Measurements from ENCODE around the gene EFCAB8. TPM values are rescaled to one million over a fixed set of nuclear protein-coding genes. Genes with fewer than 3 reads are reported as not detected.
"Not testable (repeated sequence)": the region's sequence is repeated elsewhere in the genome, so short reads cannot be mapped to it uniquely, and the experiment has no call there.

EFCAB8 gene
- total RNA-seq, 2 donors from 2014 or later = 0.78 to 3.1 TPM

DNA sequence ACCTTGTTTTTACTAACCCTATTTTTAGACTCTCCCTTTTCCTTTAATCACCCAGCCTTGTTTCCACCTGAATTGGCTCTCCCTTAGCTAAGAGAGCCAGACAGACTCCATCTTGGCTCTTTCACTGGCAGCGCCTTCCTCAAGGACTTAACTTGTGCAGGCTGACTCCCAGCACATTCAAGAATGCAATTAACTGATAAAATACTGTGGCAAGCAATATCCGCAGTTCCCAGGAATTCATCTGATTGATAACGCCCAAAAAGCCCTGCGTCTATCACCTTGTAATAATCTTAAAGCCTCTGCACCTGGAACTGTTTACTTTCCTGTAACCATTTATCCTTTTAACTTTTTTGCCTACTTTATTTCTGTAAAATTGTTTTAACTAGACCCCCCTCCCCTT, 116.4 kb downstream of the EFCAB8 start:
- ATAC-seq; DNase-seq (ENCODE audit: low spot score); H3K36me3 Mint-ChIP-seq; H3K4me3 Mint-ChIP-seq; H3K9me3 Mint-ChIP-seq; H3K27me3 Mint-ChIP-seq: not testable (repeated sequence)
- peak overlapping the region in 1 of 2 donors; percentile 7 for H3K27ac Mint-ChIP-seq
- H3K4me1 Mint-ChIP-seq (ENCODE audit: low read depth in 2 of 2) = peaks cover 7 to 12% of the 10 kb centered on the region in 2 donors

DNA sequence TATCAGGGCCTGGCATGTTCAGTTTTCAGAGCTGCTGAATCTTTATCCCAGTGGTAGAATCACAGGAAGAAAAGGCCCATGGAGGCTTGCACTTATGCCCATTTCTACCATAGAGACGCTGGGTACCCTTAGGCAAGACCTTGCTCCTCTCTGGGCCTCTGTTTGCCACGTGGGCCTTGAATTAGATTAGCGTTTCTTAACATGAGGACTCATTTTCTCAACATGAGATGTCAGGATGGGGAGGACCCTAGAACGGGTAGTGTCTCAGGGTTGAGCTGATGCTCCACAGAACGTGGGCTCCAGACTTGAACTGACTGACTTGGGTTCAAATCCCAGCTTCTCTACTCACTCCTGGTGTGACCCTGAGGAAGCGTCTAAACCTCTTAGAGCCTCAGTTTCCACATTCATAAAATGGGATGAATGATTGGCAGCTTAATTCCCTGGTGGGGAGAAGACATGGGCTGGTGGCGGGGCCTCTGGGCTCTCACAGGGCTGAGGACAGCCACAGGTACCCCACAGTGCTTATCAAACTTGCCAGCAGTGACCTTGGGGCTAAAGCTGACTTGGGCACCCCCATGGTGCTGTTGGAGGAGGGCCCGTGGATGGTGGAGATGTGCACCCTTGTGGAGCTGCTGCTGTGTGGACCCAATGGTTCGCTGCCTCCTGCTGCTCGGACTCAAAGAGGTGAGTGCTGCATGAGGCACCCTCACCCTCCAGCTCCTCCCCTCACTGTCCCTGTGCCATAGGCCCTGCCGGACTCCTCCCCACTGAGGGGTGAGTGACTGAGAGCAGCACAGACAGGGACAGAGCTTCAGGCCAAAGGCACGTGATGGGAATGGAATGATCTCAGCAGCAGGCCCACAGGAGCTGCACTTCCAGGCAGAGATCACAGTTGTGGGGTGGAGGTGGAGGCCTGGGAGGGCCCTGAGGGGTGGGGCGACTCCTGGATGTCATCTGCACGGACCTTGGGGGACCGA, 117.3 kb downstream of the EFCAB8 start:
- Mint-ChIP-seq H3K36me3 (no peaks in the 10 kb centered on the region), H3K27ac (peak overlapping the region in 1 of 2 donors; percentile 50), H3K4me3 (no peak overlapping the region), H3K27me3 (no peaks in the 10 kb centered on the region), H3K4me1 (ENCODE audit: low read depth in 2 of 2) (peaks cover 7 to 12% of the 10 kb centered on the region in 2 donors), H3K9me3 (no peaks in the 10 kb centered on the region)
- no peak for ATAC-seq
- DNase-seq (ENCODE audit: low spot score) = peak; percentile 48

DNA sequence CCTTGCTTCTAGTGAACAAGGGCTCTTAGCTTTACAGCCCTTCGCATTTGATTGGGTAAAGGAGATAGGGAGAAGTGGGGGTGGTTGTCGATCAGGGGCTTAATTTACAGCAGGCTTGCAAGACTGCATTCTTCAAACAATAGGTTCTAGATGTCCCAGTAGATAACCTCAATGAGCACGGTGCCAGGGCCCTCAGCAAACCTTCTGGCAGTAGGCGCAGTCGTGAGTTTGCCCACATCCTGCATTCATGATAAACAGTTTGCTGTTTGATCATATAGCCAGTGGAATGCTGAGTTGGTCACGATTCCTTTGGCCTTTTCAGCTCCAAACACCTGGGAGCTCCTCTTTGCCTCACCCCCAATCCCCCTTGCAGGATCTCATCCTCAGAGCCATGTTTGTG, 118.0 kb downstream of the EFCAB8 start:
- H3K9me3 Mint-ChIP-seq = no peaks in the 10 kb centered on the region
- ATAC-seq (no peak), DNase-seq (ENCODE audit: low spot score) (no peak)
- H3K27me3 Mint-ChIP-seq = no peaks in the 10 kb centered on the region
- H3K36me3 Mint-ChIP-seq = no peaks in the 10 kb centered on the region
- H3K4me3 Mint-ChIP-seq = no peak overlapping the region
- peak overlapping the region in 1 of 2 donors; percentile 50 for H3K27ac Mint-ChIP-seq
- H3K4me1 Mint-ChIP-seq (ENCODE audit: low read depth in 2 of 2) = peaks cover 7 to 12% of the 10 kb centered on the region in 2 donors

DNA sequence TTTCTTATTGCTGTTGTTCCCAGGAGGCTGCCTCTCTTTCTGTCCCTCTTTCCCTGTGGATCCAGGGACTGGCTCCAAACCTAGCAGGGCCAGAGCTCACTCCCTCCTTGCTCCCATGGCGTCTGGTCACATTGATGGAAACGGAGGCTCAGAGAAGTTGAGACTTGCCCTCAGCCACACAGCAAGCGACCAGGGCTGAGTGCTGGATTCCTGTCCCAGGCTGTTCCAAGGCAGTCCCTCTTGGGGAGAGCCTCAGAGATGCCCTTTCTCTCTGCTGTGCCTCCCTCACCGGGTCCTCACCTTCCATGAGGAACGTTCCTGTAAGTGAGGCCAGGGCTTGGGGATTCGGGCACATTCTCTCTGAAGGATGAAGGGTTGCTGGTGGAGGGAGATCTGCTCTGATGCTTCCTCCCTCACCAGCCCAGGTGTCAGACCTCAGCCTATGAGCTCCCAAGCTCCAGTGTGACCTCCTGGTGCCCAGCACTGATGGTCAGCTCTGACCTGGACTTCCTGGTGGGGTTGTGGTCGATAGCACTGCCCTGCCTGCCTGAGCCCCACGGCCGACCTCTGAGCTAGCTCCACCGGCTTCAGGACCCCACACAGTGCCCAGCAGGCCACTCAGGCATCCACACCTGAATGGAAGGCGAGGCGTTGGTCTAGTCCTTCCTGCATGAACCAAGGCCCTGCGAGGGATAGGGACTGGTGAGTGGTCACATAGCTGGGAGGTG, 118.7 kb downstream of the EFCAB8 start:
- DNase-seq (ENCODE audit: low spot score) = peak; percentile 37
- Mint-ChIP-seq H3K4me3 (no peak overlapping the region), H3K27ac (no peak overlapping the region), H3K36me3 (no peaks in the 10 kb centered on the region), H3K4me1 (ENCODE audit: low read depth in 2 of 2) (peaks cover 7 to 12% of the 10 kb centered on the region in 2 donors), H3K9me3 (no peaks in the 10 kb centered on the region), H3K27me3 (no peaks in the 10 kb centered on the region)
- no peak for ATAC-seq

DNA sequence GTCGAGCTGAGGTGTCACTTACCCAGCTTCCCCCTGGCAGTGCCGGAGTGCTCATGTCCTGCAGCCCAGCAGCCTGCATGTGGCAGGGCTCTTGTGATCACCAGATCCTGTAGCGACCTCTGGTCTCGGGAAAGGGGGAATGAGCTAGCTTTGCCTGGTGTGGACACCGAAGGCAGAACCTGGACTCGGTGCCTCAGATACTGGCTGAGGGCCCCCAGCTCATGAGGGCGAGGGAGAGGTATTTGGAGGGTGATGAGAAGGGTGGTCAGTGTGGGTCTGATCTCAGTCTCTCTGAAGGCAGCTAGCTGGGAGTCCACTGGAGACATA, 119.2 kb downstream of the EFCAB8 start:
- H3K36me3 Mint-ChIP-seq = no peaks in the 10 kb centered on the region
- H3K9me3 Mint-ChIP-seq = no peaks in the 10 kb centered on the region
- DNase-seq (ENCODE audit: low spot score) (no peak), ATAC-seq (peak in 1 of 2 donors; percentile 17)
- H3K27me3 Mint-ChIP-seq = no peaks in the 10 kb centered on the region
- H3K4me3 Mint-ChIP-seq = no peak overlapping the region
- peaks cover 7 to 12% of the 10 kb centered on the region in 2 donors for H3K4me1 Mint-ChIP-seq (ENCODE audit: low read depth in 2 of 2)
- H3K27ac Mint-ChIP-seq = no peak overlapping the region

DNA sequence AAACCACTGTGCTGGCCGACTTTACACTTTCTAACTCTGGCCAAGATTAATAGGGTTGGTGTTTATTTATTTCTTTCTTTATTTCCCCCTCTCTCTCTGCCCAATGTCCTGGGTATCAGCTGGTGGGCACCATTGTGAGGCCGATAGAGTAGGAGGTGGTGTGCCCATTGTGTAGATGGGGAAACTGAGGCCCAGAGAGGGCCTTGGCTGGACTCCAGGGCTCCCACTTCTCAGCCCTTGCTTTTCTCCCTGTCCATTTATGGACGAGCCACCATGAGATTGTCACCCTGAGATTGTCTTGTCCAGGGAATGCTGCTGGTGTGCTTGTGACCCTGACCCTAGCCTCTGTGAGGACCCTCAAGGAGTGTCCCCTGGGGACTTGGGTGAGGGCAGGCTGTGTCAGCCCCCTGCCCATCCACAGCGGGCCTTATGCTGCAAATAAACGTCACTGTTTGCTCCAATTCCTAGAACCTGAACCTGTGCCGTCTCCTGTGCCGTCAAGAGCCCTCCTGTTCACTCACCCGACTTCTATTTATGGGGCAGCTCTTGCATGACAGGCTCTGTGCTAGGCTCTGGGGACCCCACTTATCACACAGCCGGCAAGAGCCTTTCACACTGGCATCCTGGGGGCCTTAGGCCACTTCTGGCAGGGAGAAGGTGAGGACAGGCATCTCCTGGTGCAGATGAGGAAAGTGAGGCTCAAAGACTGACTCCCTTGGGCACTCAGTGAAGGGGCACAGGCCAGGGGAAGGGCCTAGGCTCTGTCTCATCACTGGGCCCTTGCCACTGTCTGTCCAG, 120.7 kb downstream of the EFCAB8 start:
- no peaks in the 10 kb centered on the region for H3K36me3 Mint-ChIP-seq
- no peaks in the 10 kb centered on the region for H3K27me3 Mint-ChIP-seq
- H3K4me3 Mint-ChIP-seq = no peak overlapping the region
- ATAC-seq = no peak
- peak; percentile 42 for DNase-seq (ENCODE audit: low spot score)
- H3K27ac Mint-ChIP-seq = no peak overlapping the region
- no peaks in the 10 kb centered on the region for H3K9me3 Mint-ChIP-seq
- H3K4me1 Mint-ChIP-seq (ENCODE audit: low read depth in 2 of 2) = peaks cover 7 to 12% of the 10 kb centered on the region in 2 donors

DNA sequence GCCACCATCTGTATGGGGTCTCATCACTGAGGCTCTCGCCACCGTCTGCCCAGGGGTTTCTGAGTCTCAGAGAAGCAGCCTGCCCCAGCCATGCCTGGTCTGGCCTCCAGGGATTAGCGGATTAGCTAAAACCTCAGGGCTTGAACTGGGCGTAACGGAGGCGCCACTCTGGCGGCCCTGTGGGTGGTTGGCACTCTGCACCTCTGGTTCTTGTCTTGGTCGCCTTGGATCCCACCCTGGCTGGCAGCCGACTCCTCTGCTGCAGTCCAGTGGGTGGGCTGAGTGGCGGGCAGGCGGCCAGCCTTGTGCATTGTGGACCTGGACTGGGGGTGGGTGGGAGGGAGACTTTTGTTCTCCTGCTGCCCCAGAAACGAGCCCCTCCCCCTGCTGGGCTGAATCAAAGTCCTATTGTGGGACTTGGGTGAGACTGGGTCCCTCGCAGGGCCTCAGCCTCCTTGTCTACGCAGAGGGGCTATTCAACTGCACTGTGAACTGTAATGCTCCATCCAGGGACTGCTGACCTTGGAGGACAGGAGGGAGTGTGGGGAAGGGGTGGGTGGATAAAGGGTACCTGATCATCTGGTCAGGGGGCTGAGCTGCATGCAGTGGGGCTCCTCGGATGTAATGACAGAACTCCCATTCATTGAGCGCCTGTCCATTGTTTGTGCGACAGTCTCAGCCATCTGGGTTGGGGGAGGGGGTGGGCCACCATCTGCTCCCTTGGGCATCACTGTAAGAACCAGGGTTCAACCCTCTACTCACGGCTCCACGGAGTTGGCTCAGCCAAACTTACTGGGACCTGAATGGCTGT, 121.6 kb downstream of the EFCAB8 start:
- Mint-ChIP-seq H3K4me3 (no peak overlapping the region), H3K9me3 (no peaks in the 10 kb centered on the region), H3K27me3 (no peaks in the 10 kb centered on the region), H3K27ac (no peak overlapping the region), H3K4me1 (ENCODE audit: low read depth in 2 of 2) (peaks cover 0 to 7% of the 10 kb centered on the region in 2 donors), H3K36me3 (no peaks in the 10 kb centered on the region)
- no peak for ATAC-seq
- peak; percentile 57 for DNase-seq (ENCODE audit: low spot score)

DNA sequence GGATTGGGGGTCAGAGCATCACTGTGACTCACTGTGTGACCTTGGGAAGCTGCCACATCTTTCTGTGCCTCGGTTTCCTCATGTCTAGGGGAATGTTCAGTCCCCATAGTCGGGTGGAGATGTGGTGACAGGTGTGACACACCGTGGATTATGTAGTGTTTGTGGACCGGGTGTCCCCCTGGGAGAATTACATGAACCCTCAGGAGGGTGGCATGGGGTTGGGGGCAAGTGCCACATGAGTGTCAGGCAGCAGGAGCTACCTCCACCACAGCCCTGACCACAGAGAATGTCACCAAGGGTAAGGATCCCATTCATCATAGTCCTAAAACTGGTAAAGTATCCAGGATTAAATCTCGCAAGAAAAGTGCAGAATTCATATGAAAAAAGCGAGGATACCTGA, 122.3 kb downstream of the EFCAB8 start:
- Mint-ChIP-seq H3K27ac (peak overlapping the region in 1 of 2 donors; percentile 47), H3K36me3 (no peaks in the 10 kb centered on the region), H3K4me3 (no peak overlapping the region), H3K4me1 (ENCODE audit: low read depth in 2 of 2) (peaks cover 0 to 7% of the 10 kb centered on the region in 2 donors), H3K9me3 (no peaks in the 10 kb centered on the region), H3K27me3 (no peaks in the 10 kb centered on the region)
- ATAC-seq (no peak), DNase-seq (ENCODE audit: low spot score) (peak; percentile 26)

DNA sequence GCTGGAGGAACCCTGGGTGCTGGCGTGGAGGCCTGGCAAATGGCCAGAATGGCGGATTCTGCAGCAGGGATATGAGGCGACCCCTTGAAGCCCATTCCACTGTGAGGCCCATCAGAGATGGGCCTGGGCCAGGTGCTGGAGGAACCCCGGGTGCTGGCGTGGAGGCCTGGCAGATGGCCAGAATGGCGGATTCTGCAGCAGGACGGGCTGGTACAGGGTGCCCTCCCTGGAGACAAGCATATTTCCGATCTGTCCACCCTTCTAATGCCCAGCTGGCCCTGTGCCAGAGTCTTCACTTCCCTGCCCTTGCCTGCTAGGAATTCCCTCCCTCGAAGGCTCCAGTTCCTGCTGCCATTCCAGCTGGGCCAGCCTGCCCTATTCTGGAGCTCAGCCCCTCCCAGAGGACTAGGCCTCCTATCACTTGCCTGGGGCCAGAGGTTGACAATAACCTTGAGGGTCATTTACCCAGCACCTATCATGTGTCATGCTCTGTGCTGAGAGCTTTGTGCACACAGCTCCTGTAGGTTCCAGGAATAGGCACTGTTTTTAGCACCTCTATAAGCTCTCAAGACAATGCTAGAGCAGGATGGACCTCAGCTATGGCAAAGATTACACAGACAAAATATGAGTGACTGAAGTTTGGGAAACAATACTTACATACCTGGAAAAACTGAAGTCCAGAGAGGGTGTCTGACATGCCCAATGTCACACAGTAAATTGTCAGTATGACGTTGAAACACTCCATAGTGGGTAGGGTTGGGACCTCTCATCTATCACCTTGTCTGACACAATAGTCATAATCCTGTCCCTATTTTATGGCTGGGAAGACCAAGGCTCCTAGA, 124.1 kb downstream of the EFCAB8 start:
- Mint-ChIP-seq H3K4me1 (ENCODE audit: low read depth in 2 of 2) (no peaks in the 10 kb centered on the region), H3K27me3 (no peaks in the 10 kb centered on the region), H3K9me3 (no peaks in the 10 kb centered on the region), H3K4me3 (no peak overlapping the region), H3K27ac (peak overlapping the region in 1 of 2 donors; percentile 63), H3K36me3 (no peaks in the 10 kb centered on the region)
- no peak for DNase-seq (ENCODE audit: low spot score)
- ATAC-seq = no peak

DNA sequence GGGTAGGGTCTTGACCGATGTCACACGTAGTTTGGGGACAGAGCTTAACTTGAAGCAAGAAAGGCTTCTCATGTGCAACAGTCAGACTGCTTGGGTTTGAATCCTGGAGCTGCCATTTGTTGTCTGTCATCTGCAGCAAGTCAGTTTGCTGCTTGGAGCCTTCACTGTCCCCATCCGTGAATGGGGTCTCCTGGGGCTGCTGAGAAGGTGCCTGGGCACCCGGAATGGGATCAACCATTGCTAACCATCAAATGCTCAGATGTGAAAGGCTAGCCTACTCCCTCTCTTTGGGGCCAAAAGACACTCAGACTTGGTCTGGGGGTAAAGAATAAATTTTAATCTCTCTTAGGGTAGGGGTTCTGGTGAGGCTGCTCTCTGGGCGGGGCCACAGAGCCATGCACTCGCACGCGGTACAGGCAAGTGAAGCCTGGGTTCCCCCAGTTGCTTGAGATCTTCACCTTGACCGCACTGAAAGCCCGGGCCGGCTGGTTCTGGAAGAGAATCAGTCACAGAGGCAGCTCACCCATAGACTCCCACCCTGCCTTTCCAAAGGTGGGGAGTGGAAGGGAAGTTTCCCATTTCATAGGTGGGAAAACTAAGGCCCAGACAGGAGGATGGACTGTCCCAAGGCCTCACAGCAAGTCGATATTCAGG, 124.9 kb downstream of the EFCAB8 start:
- DNase-seq (ENCODE audit: low spot score) = no peak
- H3K36me3 Mint-ChIP-seq = no peaks in the 10 kb centered on the region
- H3K4me3 Mint-ChIP-seq = no peak overlapping the region
- H3K9me3 Mint-ChIP-seq = no peaks in the 10 kb centered on the region
- ATAC-seq = no peak
- no peaks in the 10 kb centered on the region for H3K27me3 Mint-ChIP-seq
- H3K4me1 Mint-ChIP-seq (ENCODE audit: low read depth in 2 of 2) = no peaks in the 10 kb centered on the region
- H3K27ac Mint-ChIP-seq = no peak overlapping the region

DNA sequence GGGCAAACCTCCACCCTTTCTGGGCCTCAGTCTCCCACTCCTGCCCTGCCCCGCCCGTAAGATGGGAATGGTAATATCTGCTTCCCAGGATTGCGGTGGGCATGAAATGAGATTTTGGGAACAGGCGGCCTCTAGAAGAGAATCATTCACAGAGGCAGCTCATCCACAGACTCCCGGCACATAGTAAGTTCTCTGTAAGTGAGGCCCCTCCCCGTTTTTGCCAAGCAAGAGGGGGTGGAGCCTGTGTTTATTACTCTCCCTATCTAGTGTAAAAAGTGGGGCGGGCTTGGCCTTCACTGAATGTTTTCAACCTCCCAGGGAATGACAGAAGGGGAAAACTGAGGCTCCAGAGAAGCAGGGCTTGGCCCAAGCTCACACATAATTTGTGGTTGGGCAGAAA, 125.5 kb downstream of the EFCAB8 start:
- Mint-ChIP-seq H3K36me3 (no peaks in the 10 kb centered on the region), H3K4me3 (no peak overlapping the region), H3K27me3 (no peaks in the 10 kb centered on the region), H3K9me3 (no peaks in the 10 kb centered on the region), H3K4me1 (ENCODE audit: low read depth in 2 of 2) (no peaks in the 10 kb centered on the region), H3K27ac (no peak overlapping the region)
- ATAC-seq (no peak), DNase-seq (ENCODE audit: low spot score) (no peak)

Data from natural killer cell treated with Interleukin-12 subunit alpha and Interleukin-12 subunit beta and Interleukin-15 and Interleukin-18, amount 100 ng/mL, for 72 hours (primary cell).